ENCODE results near the gene RGS6.

Gene RGS6

GRCh38 chr14:71960494-71961353 lies 28.5 kb downstream of the RGS6 start:
- intact Hi-C loops (cut with micrococcal nuclease) = no loop called here

GRCh38 chr14:71961972-71962371 lies 29.7 kb downstream of the RGS6 start:
- H3K27me3 Mint-ChIP-seq = no peaks in the 10 kb centered on the region
- intact Hi-C loops (cut with micrococcal nuclease) = no loop called here

More at GRCh38 chr14:71960494-71961353, 28.5 kb downstream of the RGS6 start:
- no peaks in the 10 kb centered on the region for H3K36me3 Mint-ChIP-seq (ENCODE audit: low read depth)
- H3K27ac Mint-ChIP-seq = no peak overlapping the region
- H3K4me3 Mint-ChIP-seq = no peak overlapping the region
- H3K27me3 Mint-ChIP-seq = no peaks in the 10 kb centered on the region
- no peaks in the 10 kb centered on the region for H3K4me1 Mint-ChIP-seq (ENCODE audit: low read depth)
- no peaks in the 10 kb centered on the region for H3K9me3 Mint-ChIP-seq

GRCh38 chr14:71964716-71965115 lies 32.5 kb downstream of the RGS6 start:
- Mint-ChIP-seq H3K36me3 (ENCODE audit: low read depth) (no peaks in the 10 kb centered on the region), H3K4me3 (no peak overlapping the region), H3K27me3 (no peaks in the 10 kb centered on the region), H3K27ac (no peak overlapping the region), H3K4me1 (ENCODE audit: low read depth) (no peaks in the 10 kb centered on the region), H3K9me3 (no peaks in the 10 kb centered on the region)
- intact Hi-C loops (cut with micrococcal nuclease) = no loop called here

More at GRCh38 chr14:71961972-71962371, 29.7 kb downstream of the RGS6 start:
- Mint-ChIP-seq H3K36me3 (ENCODE audit: low read depth) (no peaks in the 10 kb centered on the region), H3K4me1 (ENCODE audit: low read depth) (no peaks in the 10 kb centered on the region), H3K9me3 (no peaks in the 10 kb centered on the region), H3K4me3 (no peak overlapping the region), H3K27ac (no peak overlapping the region)

GRCh38 chr14:71966528-71966927 lies 34.3 kb downstream of the RGS6 start:
- intact Hi-C loops (cut with micrococcal nuclease) = no loop called here
- H3K27me3 Mint-ChIP-seq = peaks cover 2% of the 10 kb centered on the region
- no peak overlapping the region for H3K4me3 Mint-ChIP-seq
- no peak overlapping the region for H3K27ac Mint-ChIP-seq
- H3K4me1 Mint-ChIP-seq (ENCODE audit: low read depth) = no peaks in the 10 kb centered on the region
- no peaks in the 10 kb centered on the region for H3K36me3 Mint-ChIP-seq (ENCODE audit: low read depth)
- H3K9me3 Mint-ChIP-seq = no peaks in the 10 kb centered on the region

- H3K4me1 Mint-ChIP-seq (ENCODE audit: low read depth) = no peaks in the 10 kb centered on the region
- no peaks in the 10 kb centered on the region for H3K9me3 Mint-ChIP-seq
- H3K4me3 Mint-ChIP-seq = no peak overlapping the region
- intact Hi-C loops (cut with micrococcal nuclease) = no loop called here
- H3K27ac Mint-ChIP-seq = no peak overlapping the region
- no peaks in the 10 kb centered on the region for H3K36me3 Mint-ChIP-seq (ENCODE audit: low read depth)
- peaks cover 2% of the 10 kb centered on the region for H3K27me3 Mint-ChIP-seq
These were observed 35.5 kb downstream of the RGS6 start for GRCh38 chr14:71967704-71968103.

GRCh38 chr14:71970272-71970671 lies 38.0 kb downstream of the RGS6 start:
- no peaks in the 10 kb centered on the region for H3K36me3 Mint-ChIP-seq (ENCODE audit: low read depth)
- H3K9me3 Mint-ChIP-seq = no peaks in the 10 kb centered on the region
- intact Hi-C loops (cut with micrococcal nuclease) = no loop called here
- H3K27ac Mint-ChIP-seq = no peak overlapping the region
- no peaks in the 10 kb centered on the region for H3K4me1 Mint-ChIP-seq (ENCODE audit: low read depth)
- peaks cover 2% of the 10 kb centered on the region for H3K27me3 Mint-ChIP-seq
- no peak overlapping the region for H3K4me3 Mint-ChIP-seq

- Mint-ChIP-seq H3K36me3 (ENCODE audit: low read depth) (no peaks in the 10 kb centered on the region), H3K4me3 (no peak overlapping the region), H3K27me3 (no peaks in the 10 kb centered on the region), H3K9me3 (no peaks in the 10 kb centered on the region), H3K4me1 (ENCODE audit: low read depth) (no peaks in the 10 kb centered on the region), H3K27ac (no peak overlapping the region)
- intact Hi-C loops (cut with micrococcal nuclease) = no loop called here
These were observed 53.4 kb downstream of the RGS6 start for GRCh38 chr14:71985538-71986189.

- H3K4me1 Mint-ChIP-seq (ENCODE audit: low read depth) = no peaks in the 10 kb centered on the region
- H3K27ac Mint-ChIP-seq = no peak overlapping the region
- no peaks in the 10 kb centered on the region for H3K36me3 Mint-ChIP-seq (ENCODE audit: low read depth)
- intact Hi-C loops (cut with micrococcal nuclease) = no loop called here
- H3K9me3 Mint-ChIP-seq = no peaks in the 10 kb centered on the region
- no peak overlapping the region for H3K4me3 Mint-ChIP-seq
- H3K27me3 Mint-ChIP-seq = no peaks in the 10 kb centered on the region
These were observed 56.2 kb downstream of the RGS6 start for GRCh38 chr14:71988476-71988875.

- Mint-ChIP-seq H3K27ac (no peak overlapping the region), H3K36me3 (ENCODE audit: low read depth) (no peaks in the 10 kb centered on the region), H3K27me3 (no peaks in the 10 kb centered on the region), H3K9me3 (no peaks in the 10 kb centered on the region), H3K4me1 (ENCODE audit: low read depth) (no peaks in the 10 kb centered on the region), H3K4me3 (no peak overlapping the region)
- intact Hi-C loops (cut with micrococcal nuclease) = no loop called here
These were observed 56.7 kb downstream of the RGS6 start for GRCh38 chr14:71988939-71989338.

GRCh38 chr14:71994416-71994815 lies 62.2 kb downstream of the RGS6 start:
- Mint-ChIP-seq H3K9me3 (peaks cover under 1% of the 10 kb centered on the region), H3K27me3 (no peaks in the 10 kb centered on the region)
- intact Hi-C loops (cut with micrococcal nuclease) = no loop called here

GRCh38 chr14:71995741-71996140 lies 63.5 kb downstream of the RGS6 start:
- Mint-ChIP-seq H3K4me1 (ENCODE audit: low read depth) (no peaks in the 10 kb centered on the region), H3K36me3 (ENCODE audit: low read depth) (no peaks in the 10 kb centered on the region), H3K4me3 (no peak overlapping the region), H3K9me3 (peaks cover 13% of the 10 kb centered on the region), H3K27me3 (no peaks in the 10 kb centered on the region), H3K27ac (no peak overlapping the region)
- intact Hi-C loops (cut with micrococcal nuclease) = no loop called here

More at GRCh38 chr14:71994416-71994815, 62.2 kb downstream of the RGS6 start:
- no peak overlapping the region for H3K4me3 Mint-ChIP-seq
- no peaks in the 10 kb centered on the region for H3K4me1 Mint-ChIP-seq (ENCODE audit: low read depth)
- no peaks in the 10 kb centered on the region for H3K36me3 Mint-ChIP-seq (ENCODE audit: low read depth)
- no peak overlapping the region for H3K27ac Mint-ChIP-seq

GRCh38 chr14:71996610-71997009 lies 64.4 kb downstream of the RGS6 start:
- no peak overlapping the region for H3K4me3 Mint-ChIP-seq
- no peaks in the 10 kb centered on the region for H3K27me3 Mint-ChIP-seq
- intact Hi-C loops (cut with micrococcal nuclease) = no loop called here
- no peak overlapping the region for H3K27ac Mint-ChIP-seq
- no peaks in the 10 kb centered on the region for H3K4me1 Mint-ChIP-seq (ENCODE audit: low read depth)
- H3K9me3 Mint-ChIP-seq = peaks cover 14% of the 10 kb centered on the region
- H3K36me3 Mint-ChIP-seq (ENCODE audit: low read depth) = no peaks in the 10 kb centered on the region

GRCh38 chr14:72000907-72001306 lies 68.7 kb downstream of the RGS6 start:
- no peaks in the 10 kb centered on the region for H3K36me3 Mint-ChIP-seq (ENCODE audit: low read depth)
- no peaks in the 10 kb centered on the region for H3K4me1 Mint-ChIP-seq (ENCODE audit: low read depth)
- no peak overlapping the region for H3K4me3 Mint-ChIP-seq
- intact Hi-C loops (cut with micrococcal nuclease) = no loop called here
- peaks cover 14% of the 10 kb centered on the region for H3K9me3 Mint-ChIP-seq
- no peak overlapping the region for H3K27ac Mint-ChIP-seq
- H3K27me3 Mint-ChIP-seq = no peaks in the 10 kb centered on the region

- Mint-ChIP-seq H3K27ac (no peak overlapping the region), H3K4me1 (ENCODE audit: low read depth) (no peaks in the 10 kb centered on the region), H3K9me3 (peaks cover 14% of the 10 kb centered on the region), H3K4me3 (no peak overlapping the region), H3K36me3 (ENCODE audit: low read depth) (no peaks in the 10 kb centered on the region), H3K27me3 (no peaks in the 10 kb centered on the region)
- intact Hi-C loops (cut with micrococcal nuclease) = no loop called here
These were observed 70.5 kb downstream of the RGS6 start for GRCh38 chr14:72002731-72003130.
